GM18505 (cell line): ENCODE results near the gene DDHD1.
"Not testable (repeated sequence)": the region's sequence is repeated elsewhere in the genome, so short reads cannot be mapped to it uniquely, and the experiment has no call there.

Source experiments
- ATAC-seq: cut with Tn5 transposase; IDR thresholded peaks from one replicate; pipeline ENCODE4 v1.9.1; 2021; ENCODE audit not compliant: unreplicated experiment
- POLR2A ChIP-seq: IDR thresholded peaks from 4 replicates; pipeline ENCODE4 v1.6.1; 2011; ENCODE audit warnings: borderline replicate concordance; ENCODE audit not compliant: insufficient read depth, insufficient read length; ENCODE audit errors: extremely low read depth

Gene DDHD1

DNA sequence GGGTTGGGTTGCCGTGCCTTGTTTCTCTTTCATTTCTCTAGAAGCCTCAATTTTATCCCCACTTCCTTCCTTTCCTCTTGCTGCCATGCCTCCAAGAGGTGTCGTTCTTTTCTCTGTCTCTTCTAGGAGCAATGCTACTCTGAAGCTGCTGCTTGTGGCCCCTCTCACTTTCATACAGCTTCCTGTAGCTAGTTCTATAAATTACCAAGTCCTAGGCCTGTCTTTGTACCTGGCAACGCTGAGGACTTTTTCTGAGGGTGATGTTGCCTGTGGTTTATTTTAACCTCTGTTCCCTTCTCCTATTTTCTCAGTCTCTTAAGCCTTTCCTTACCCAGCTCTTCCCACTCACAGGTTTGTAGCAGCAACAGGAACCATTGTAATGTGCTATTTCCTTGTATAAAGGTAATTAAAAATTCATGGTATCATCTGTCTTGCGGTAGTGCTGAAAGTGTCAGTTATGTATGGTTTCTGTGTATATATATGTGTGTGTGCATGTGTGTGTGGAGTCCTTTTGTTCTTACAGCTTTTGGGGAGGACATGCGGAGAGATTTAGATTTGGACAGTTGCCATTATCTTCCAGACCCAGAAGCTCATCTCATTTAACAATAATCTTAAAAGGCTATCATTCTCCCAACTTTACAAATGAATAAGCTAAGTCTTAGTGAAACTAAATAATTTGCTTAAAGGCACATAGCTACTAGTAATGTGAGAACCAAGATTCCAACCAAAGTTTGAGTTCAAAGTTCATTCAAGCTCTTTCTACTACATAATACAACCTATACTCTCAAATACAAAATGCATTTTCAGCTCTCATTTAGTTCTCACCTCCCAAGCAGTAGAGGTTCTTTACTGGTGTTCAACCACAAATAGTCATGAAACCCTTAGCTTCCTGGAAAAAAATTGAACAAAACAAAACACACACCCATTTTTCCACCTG lies 43.8 kb downstream of the DDHD1 start:
- TF ChIP-seq POLR2A = no peak
- ATAC-seq = peak; percentile 75

DNA sequence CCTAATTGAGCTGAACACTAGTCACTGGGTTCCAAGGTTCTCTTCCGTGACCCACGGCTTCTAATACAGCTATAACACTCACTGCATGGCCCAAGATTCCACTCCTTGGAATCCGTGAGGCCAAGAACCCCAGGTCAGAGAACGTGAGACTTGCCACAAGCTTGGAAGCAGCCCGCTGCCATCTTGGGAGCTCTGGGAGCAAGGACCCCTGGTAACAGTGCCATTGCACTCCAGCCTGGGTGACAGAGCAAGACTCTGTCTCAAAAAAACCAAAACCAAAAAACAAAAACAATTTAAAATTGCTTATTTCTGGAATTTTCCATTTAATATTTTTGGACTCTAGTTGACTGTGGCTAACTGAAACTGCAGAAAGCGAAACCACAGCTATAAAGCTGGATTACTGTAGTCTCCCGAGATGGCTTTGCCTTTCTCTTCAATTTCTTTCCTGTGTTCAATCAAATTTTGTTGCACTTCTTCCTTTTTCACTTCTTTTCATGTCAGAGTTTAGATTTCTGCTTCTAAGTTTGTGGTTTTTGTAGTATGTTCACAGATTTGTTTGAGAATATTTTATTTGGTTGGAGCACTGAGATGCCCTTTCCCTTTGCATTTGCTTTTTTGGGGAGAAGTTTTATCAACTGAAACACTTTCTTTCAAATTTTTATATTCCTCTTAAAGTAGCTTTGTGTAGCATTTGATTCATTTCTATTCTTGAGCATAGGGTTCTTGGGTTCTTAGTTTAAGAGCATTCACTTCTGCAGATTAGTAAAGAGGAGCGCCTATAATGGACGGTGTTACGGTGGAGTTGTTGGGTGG lies 44.6 kb downstream of the DDHD1 start:
- TF ChIP-seq POLR2A = peak; percentile 33
- no peak for ATAC-seq

- ATAC-seq = no peak
Observed at GRCh38 chr14:53106768-53107167, 46.4 kb downstream of the DDHD1 start.

DNA sequence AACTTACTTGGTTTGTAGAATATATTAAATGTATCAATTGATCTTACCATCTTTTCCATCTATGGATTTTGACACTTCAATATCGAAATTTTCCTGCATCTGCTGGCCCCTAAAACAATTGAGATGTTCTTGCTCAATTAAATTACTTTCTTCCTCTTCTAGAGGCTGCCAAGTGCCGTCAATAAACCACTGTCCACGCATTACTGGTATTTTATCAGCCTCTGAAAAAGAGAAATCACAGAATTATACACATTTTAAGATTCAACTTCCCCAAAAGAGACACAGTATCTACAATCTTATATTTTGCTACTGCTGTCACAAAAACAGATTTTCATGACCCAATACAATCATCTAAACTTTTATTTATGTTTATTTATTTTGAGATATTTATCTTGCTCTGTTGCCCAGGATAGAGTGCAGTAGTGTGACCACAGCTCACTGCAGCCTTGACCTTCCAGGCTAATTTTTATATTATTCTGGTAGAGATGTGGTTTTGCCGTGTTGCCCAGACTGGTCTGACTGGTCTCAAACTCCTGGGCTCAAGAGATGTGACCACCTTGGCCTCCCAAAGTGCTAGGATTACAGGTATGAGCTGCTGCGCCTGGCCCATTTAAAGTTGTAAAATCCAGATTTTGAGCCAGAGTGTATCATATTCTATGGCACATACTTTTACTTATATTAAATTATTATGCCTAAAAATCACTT lies 49.3 kb downstream of the DDHD1 start:
- no peak for TF ChIP-seq POLR2A
- no peak for ATAC-seq

More at GRCh38 chr14:53106768-53107167, 46.4 kb downstream of the DDHD1 start:
- no peak for TF ChIP-seq POLR2A

DNA sequence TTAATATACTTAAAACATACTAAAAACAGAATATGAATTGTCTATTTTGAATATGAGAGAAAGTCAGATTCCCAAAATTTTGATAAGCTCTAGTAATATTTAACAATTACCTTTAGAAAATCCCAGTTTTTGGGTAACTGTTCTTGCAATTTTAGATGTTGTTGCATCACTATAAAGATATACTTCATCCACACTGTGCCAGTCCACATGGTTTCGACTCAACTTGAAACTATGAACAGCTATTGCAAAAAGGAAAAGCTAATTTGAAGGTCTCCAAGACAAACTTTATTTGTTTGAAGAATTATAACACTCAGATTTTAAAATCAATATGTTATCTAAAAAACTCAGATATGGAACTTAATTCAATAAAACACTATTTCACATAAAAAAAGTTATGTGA lies 59.9 kb downstream of the DDHD1 start:
- TF ChIP-seq POLR2A = no peak
- ATAC-seq = no peak

- ATAC-seq = no peak
- no peak for TF ChIP-seq POLR2A
Observed at GRCh38 chr14:53090853-53091252, 62.3 kb downstream of the DDHD1 start.

GRCh38 chr14:53084954-53085353 lies 68.2 kb downstream of the DDHD1 start:
- not testable (repeated sequence) for ATAC-seq

GRCh38 chr14:53064475-53064874 lies 88.6 kb downstream of the DDHD1 start:
- TF ChIP-seq POLR2A = no peak
- no peak for ATAC-seq

DNA sequence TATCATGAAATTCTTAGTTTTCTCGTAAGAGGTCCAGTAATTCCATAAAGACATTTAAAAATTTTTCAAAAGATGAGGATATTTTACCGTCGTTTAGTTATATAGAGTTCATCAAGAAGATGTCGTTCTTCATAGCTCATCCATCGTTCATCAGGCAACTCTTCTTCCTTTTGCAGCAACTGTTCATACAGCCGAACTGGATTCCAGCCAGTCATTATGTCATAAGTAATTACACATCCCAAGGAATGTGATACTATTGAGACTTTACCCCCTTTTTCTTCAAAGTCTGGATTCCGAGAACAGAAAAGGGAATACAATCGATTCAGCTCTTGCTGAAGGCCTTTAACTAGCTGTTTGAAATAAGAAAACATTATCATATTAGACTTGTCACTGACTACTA lies 90.3 kb downstream of the DDHD1 start:
- ATAC-seq = no peak
- TF ChIP-seq POLR2A = no peak

GRCh38 chr14:53060046-53060445 lies 93.1 kb downstream of the DDHD1 start:
- TF ChIP-seq POLR2A = no peak
- ATAC-seq = no peak

GRCh38 chr14:53055003-53055402 lies 98.1 kb downstream of the DDHD1 start:
- no peak for ATAC-seq

GRCh38 chr14:53054457-53054856 lies 98.7 kb downstream of the DDHD1 start:
- no peak for ATAC-seq

More at GRCh38 chr14:53055003-53055402, 98.1 kb downstream of the DDHD1 start:
- TF ChIP-seq POLR2A = no peak

DNA sequence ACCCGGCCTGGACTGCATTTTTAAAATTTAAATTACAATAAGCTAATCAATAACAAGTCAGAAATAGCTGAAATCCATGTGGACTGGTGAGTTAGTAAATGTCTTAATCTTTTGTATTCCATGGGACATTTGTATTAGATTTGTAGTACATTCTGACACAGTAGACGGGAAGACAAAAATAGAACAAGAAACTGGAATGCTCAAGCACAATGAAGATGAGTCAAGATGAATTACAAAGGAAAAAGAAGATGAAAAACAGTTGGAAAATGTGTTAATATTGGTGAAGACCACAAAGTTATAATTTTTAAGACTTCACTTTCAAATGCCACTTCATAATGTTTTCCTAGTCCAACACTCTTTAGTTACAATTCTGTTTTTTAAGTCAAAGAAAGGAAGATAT lies 104.5 kb downstream of the DDHD1 start:
- ATAC-seq = no peak

More at GRCh38 chr14:53054457-53054856, 98.7 kb downstream of the DDHD1 start:
- TF ChIP-seq POLR2A = no peak

More for the DNA sequence above, 104.5 kb downstream of the DDHD1 start:
- no peak for TF ChIP-seq POLR2A
